Astrocyte (in vitro differentiated cells and primary cell): Measurements from ENCODE around the gene NELFA.

Source experiments
- CTCF ChIP-seq: IDR thresholded peaks from 2 replicates; pipeline ENCODE4 v1.5.1; 2011; ENCODE audit warnings: low read depth, mild to moderate bottlenecking, inconsistent platforms, low read length, moderate library complexity; ENCODE audit not compliant: insufficient read depth
- EZH2 ChIP-seq: IDR thresholded peaks from 2 replicates; pipeline ENCODE4 v1.6.1; 2012; ENCODE audit warnings: mild to moderate bottlenecking, low read length, inconsistent platforms; ENCODE audit not compliant: insufficient read depth

- TF ChIP-seq CTCF: no peak
- TF ChIP-seq EZH2: no peak
Observed at GRCh38 chr4:2047031-2047660, 38.4 kb upstream of the NELFA start.
